Pons (tissue), 1 donor: ENCODE measurements around the gene ANKRD10.

ENCODE experiments used
- DNase-seq: peaks from one replicate; pipeline ENCODE4 v3.0.0-alpha.2; 2016; ENCODE audit warnings: low spot score

ANKRD10 gene

GRCh38 chr13:110885966-110886869, 28.7 kb downstream of the ANKRD10 start:
- no peak for DNase-seq

GRCh38 chr13:110885516-110885915, 29.4 kb downstream of the ANKRD10 start:
- no peak for DNase-seq

GRCh38 chr13:110884517-110884916, 30.4 kb downstream of the ANKRD10 start:
- DNase-seq, result no peak

- DNase-seq, result peak; percentile 66
Measured at GRCh38 chr13:110883542-110883941, 31.3 kb downstream of the ANKRD10 start.

GRCh38 chr13:110882972-110883371, 31.9 kb downstream of the ANKRD10 start:
- no peak for DNase-seq

GRCh38 chr13:110881839-110882627, 32.8 kb downstream of the ANKRD10 start:
- DNase-seq, result no peak

GRCh38 chr13:110880627-110881026, 34.2 kb downstream of the ANKRD10 start:
- DNase-seq, result no peak

GRCh38 chr13:110879482-110879881, 35.4 kb downstream of the ANKRD10 start:
- DNase-seq, result no peak

GRCh38 chr13:110877737-110878258, 37.1 kb downstream of the ANKRD10 start:
- no peak for DNase-seq

GRCh38 chr13:110876609-110877008, 38.3 kb downstream of the ANKRD10 start:
- DNase-seq, result no peak

- DNase-seq, result no peak
Measured at GRCh38 chr13:110875241-110875640, 39.6 kb downstream of the ANKRD10 start.

GRCh38 chr13:110874508-110874960, 40.3 kb downstream of the ANKRD10 start:
- peak; percentile 48 for DNase-seq

- DNase-seq, result no peak
Measured at GRCh38 chr13:110873639-110874507, 41.0 kb downstream of the ANKRD10 start.

- DNase-seq, result no peak
Measured at GRCh38 chr13:110872768-110873638, 41.9 kb downstream of the ANKRD10 start.

GRCh38 chr13:110872034-110872767, 42.7 kb downstream of the ANKRD10 start:
- no peak for DNase-seq

- peak; percentile 79 for DNase-seq
Measured at GRCh38 chr13:110869805-110870706, 44.8 kb downstream of the ANKRD10 start.

- peak; percentile 22 for DNase-seq
Measured at GRCh38 chr13:110869231-110869804, 45.6 kb downstream of the ANKRD10 start.

- DNase-seq, result no peak
Measured at GRCh38 chr13:110868720-110869119, 46.1 kb downstream of the ANKRD10 start.
